ENCODE data around the gene PC. TPM values are rescaled to one million over a fixed set of nuclear protein-coding genes. Genes with fewer than 3 reads are reported as not detected.
A peak's percentile ranks its signal among the peaks of the same experiment; 100 is the strongest.

The PC gene
- total and polyA plus RNA-seq, 9 of the 15 experiments (the other 6 are each of a cell fraction or from before 2014, with no cell fraction given), result 0.94 to 38.0 (median 8.7) TPM

DNA sequence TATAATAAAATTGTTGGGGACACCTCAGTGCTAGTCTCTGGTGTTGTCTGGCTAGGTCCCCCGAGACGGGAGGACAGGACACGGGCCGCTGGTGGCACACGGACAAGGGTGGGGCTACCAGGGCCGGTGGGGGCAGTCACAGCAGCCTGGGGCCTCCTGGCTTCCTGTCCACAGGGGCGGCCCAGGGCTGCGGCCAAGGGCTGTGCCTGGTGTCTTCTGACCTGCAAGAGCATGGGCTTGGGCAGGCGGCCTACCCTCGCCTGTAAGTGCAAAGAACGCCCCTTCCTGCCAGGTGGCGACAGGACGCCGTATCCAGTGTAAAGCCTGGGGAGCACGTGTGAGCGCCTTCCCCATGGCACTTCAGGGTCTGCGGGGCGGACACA is 97.7 kb downstream of the PC start:
- in situ Hi-C loops (cut with MboI), result no loop called here
- Histone ChIP-seq H3K9ac (ENCODE audit: insufficient read depth in 1 of 2, low read depth in 2 of 2, low read length in 2 of 2) (peak overlapping the region in 1 of 2 experiments; percentile 45; a peak in 1 of 4 replicates), H3K27ac (ENCODE audit: extremely low read depth, low read depth, low read length) (no peak overlapping the region), H3K27me3 (ENCODE audit: control insufficient read depth in 2 of 2, insufficient read depth in 2 of 2, low read length in 2 of 2) (no peaks in the 10 kb centered on the region), H4K20me1 (replicated peaks; ENCODE audit: control insufficient read depth, insufficient read depth, low read length) (0 out of 2 replicates have a peak, but pooled peaks cover 3% of the 10 kb centered on the region), H3K4me3 (no peak overlapping the region), H3K4me1 (replicated peaks in 1 of 2; ENCODE audit: control insufficient read depth in 2 of 2, insufficient read depth in 2 of 2, low read length in 2 of 2) (peaks cover 4 to 80% of the 10 kb centered on the region in 2 experiments; a peak in 4 of 5 replicates), H3K4me2 (ENCODE audit: insufficient read depth, low read length) (no peak overlapping the region), H3K9me1 (ENCODE audit: control insufficient read depth, insufficient read depth, low read length) (no peaks in the 10 kb centered on the region), H2AFZ (ENCODE audit: low read depth, low read length) (no peak overlapping the region), H3K36me3 (ENCODE audit: control insufficient read depth, insufficient read depth, low read length) (peaks cover 36% of the 10 kb centered on the region; the same call in 1 of the 3 replicates), H3K9me3 (replicated peaks; ENCODE audit: control insufficient read depth, insufficient read depth, low read depth, low read length) (no peaks in the 10 kb centered on the region), H3K79me2 (ENCODE audit: control insufficient read depth, insufficient read depth, low read length) (peaks cover 24% of the 10 kb centered on the region)
- ChIA-PET POLR2A (interaction anchor here (0.6 to 1.1 kb wide), 2 partner anchors 10 to 126 kb away, joined by 3 read pairs; no protein-coding TSS in a partner anchor), CTCF (ENCODE audit: low intra/inter-chr PET ratio) (no interaction called here)
- BruUV-seq (replicated peaks), result no TSS peak
- 84% methylated on average over 11 of the region's 18 CpGs for WGBS (ENCODE audit: insufficient coverage, low coverage, missing lambda C conversion rate)
- DNase-seq (ENCODE audit: extremely low read depth in 1 of 4, low spot score in 3 of 4) (no peak), ATAC-seq (no peak), FAIRE-seq (no peak)
- no peak for TF ChIP-seq ZNF830 (CRISPR knock-in tag; IDR thresholded peaks at IDR 0.05)
- TF ChIP-seq RBFOX2 (IDR thresholded peaks at IDR 0.05; ENCODE audit: low read depth, low read length), result peak; percentile 25; the same call in 1 of the 2 replicates
- no peak for TF ChIP-seq RFX7 (CRISPR knock-in tag; IDR thresholded peaks at IDR 0.05)
- intact Hi-C loops (cut with micrococcal nuclease), result no loop called here

DNA sequence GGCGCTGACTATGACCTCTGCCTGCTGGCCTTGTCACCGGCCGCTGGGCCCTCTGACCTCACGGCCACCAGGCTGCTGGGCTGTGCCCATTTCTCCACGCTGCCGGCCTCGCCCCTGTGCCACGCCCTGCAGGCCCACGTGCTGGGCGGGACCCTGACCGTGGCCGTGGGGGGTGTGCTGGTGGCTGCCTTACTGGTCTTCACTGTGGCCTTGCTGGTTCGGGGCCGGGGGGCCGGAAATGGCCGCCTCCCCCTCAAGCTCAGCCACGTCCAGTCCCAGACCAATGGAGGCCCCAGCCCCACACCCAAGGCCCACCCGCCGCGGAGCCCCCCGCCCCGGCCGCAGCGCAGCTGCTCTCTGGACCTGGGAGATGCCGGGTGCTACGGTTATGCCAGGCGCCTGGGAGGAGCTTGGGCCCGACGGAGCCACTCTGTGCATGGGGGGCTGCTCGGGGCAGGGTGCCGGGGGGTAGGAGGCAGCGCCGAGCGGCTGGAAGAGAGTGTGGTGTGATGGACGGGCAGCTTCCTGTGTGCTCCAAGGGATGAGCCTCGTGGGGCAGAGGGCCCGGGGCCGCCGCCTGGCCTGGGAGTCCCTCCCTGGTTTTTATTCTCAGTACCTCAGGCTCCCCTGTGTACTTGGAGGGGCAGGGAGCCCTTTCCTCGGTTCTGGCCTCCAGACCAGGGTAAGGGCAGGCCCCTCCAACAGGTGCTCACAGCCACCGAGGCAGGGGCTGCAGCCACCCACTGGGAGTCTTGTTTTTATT is 98.3 kb downstream of the PC start:
- FAIRE-seq (no peak), DNase-seq (ENCODE audit: extremely low read depth in 1 of 4, low spot score in 3 of 4) (peak in 1 of 4 experiments; percentile 37), ATAC-seq (no peak)
- Histone ChIP-seq H3K4me1 (replicated peaks in 1 of 2; ENCODE audit: control insufficient read depth in 2 of 2, insufficient read depth in 2 of 2, low read length in 2 of 2) (peaks cover 7 to 82% of the 10 kb centered on the region in 2 experiments; a peak in 4 of 5 replicates), H3K27ac (ENCODE audit: extremely low read depth, low read depth, low read length) (no peak overlapping the region), H3K36me3 (ENCODE audit: control insufficient read depth, insufficient read depth, low read length) (peaks cover 36% of the 10 kb centered on the region; the same call in 1 of the 3 replicates), H3K9me3 (replicated peaks; ENCODE audit: control insufficient read depth, insufficient read depth, low read depth, low read length) (no peaks in the 10 kb centered on the region), H3K27me3 (ENCODE audit: control insufficient read depth in 2 of 2, insufficient read depth in 2 of 2, low read length in 2 of 2) (no peaks in the 10 kb centered on the region), H3K9me1 (ENCODE audit: control insufficient read depth, insufficient read depth, low read length) (no peaks in the 10 kb centered on the region), H3K79me2 (ENCODE audit: control insufficient read depth, insufficient read depth, low read length) (peaks cover 25% of the 10 kb centered on the region), H3K9ac (ENCODE audit: insufficient read depth in 1 of 2, low read depth in 2 of 2, low read length in 2 of 2) (peak overlapping the region in 1 of 2 experiments; percentile 83; a peak in 2 of 4 replicates), H2AFZ (ENCODE audit: low read depth, low read length) (no peak overlapping the region), H3K4me3 (no peak overlapping the region), H3K4me2 (ENCODE audit: insufficient read depth, low read length) (no peak overlapping the region), H4K20me1 (replicated peaks; ENCODE audit: control insufficient read depth, insufficient read depth, low read length) (0 out of 2 replicates have a peak, but pooled peaks cover 3% of the 10 kb centered on the region)
- 72% methylated on average over 12 of the region's 41 CpGs for WGBS (ENCODE audit: insufficient coverage, low coverage, missing lambda C conversion rate)
- POLR2A ChIA-PET, result interaction anchor here (1.0 to 1.1 kb wide), 2 partner anchors 10 to 17 kb away, joined by 3 read pairs; partner anchors contain the start of gene RCE1
- in situ Hi-C loops (cut with MboI) (no loop called here), intact Hi-C loops (cut with micrococcal nuclease) (no loop called here)
- BruUV-seq (replicated peaks), result no TSS peak
- CTCF ChIA-PET (ENCODE audit: low intra/inter-chr PET ratio), result no interaction called here
- no peak for TF ChIP-seq EP300 (IDR thresholded peaks at IDR 0.05; ENCODE audit: low read length)
- 0 out of 2 replicates have a peak, but pooled peaks have one; percentile 19 for TF ChIP-seq SUPT5H (IDR thresholded peaks at IDR 0.05)
- peak; percentile 52; the same call in 1 of the 2 replicates for TF ChIP-seq POLR2G (IDR thresholded peaks at IDR 0.05; ENCODE audit: low read depth, low read length)
- TF ChIP-seq, protein P1, sequence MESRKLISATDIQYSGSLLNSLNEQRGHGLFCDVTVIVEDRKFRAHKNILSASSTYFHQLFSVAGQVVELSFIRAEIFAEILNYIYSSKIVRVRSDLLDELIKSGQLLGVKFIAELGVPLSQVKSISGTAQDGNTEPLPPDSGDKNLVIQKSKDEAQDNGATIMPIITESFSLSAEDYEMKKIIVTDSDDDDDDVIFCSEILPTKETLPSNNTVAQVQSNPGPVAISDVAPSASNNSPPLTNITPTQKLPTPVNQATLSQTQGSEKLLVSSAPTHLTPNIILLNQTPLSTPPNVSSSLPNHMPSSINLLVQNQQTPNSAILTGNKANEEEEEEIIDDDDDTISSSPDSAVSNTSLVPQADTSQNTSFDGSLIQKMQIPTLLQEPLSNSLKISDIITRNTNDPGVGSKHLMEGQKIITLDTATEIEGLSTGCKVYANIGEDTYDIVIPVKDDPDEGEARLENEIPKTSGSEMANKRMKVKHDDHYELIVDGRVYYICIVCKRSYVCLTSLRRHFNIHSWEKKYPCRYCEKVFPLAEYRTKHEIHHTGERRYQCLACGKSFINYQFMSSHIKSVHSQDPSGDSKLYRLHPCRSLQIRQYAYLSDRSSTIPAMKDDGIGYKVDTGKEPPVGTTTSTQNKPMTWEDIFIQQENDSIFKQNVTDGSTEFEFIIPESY (CRISPR knock-in tag; IDR thresholded peaks at IDR 0.05), result 0 out of 2 replicates have a peak, but pooled peaks have one; percentile 11
- TF ChIP-seq HCFC1 (IDR thresholded peaks at IDR 0.05; ENCODE audit: low read depth, low read length), result no peak
- no peak for TF ChIP-seq SAFB2 (IDR thresholded peaks at IDR 0.05; ENCODE audit: borderline replicate concordance, low read depth, low read length, severe bottlenecking)
- no peak for TF ChIP-seq JUN (IDR thresholded peaks at IDR 0.05; ENCODE audit: borderline replicate concordance, low read depth, low read length)
- TF ChIP-seq JUN (CRISPR knock-in tag; IDR thresholded peaks at IDR 0.05; ENCODE audit: borderline replicate concordance), result no peak
